Stimulated activated CD4-positive, alpha-beta T cell treated with anti-CD3 and anti-CD28 coated beads, Interleukin-2, amount 100 ng/mL, for 4 hours (primary cell): ENCODE results near the gene TEX11.
"Not testable (repeated sequence)": the region's sequence is repeated elsewhere in the genome, so short reads cannot be mapped to it uniquely, and the experiment has no call there.

ENCODE experiments used
- DNase-seq: peaks from one replicate; pipeline ENCODE4 v3.0.0-alpha.2; 2020; ENCODE audit warnings: low read depth

Gene TEX11

DNA sequence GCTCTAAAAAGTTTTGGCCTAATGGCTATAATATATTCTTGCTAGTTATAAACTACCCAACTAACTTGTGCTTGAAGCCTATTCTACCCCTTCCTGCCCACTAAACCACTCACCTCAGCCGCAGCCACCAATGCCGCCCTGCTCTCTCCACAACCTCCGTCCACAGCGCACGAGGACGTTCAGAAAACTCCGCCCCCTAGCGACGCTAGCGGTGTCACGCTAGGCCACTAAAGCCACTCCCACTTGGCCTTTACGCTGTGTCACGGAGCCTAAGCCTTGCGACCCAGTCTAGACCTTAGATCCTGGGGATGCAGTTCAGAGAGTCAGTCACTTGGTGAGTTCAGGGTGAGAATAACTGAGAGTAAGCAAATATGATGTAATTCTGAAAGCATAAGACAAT is at the start of gene TEX11:
TSS of gene TEX11 (minus strand) at position 171 of the 400 bp plus-strand sequence. CDS start 922 bp downstream, outside the sequence.
- DNase-seq = no peak

DNA sequence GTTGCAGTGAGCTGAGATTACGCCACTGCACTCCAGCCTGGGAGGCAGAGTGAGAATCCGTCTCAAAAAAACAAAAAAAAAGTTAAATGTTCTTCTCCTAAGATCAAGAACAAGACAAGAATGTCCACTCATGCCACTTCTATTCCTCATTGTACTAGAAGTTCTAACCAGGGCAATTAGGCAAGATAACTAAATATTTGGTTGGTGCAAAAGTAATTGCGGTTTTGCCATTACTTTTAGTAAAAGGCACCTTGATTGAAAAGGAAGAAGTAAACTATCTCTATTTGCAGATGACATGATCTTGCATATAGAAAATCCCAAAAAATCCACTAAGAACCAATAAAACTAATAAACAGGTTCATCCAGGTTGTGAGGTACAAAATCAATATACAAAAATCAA is 46.4 kb upstream of the TEX11 start:
- DNase-seq = no peak

DNA sequence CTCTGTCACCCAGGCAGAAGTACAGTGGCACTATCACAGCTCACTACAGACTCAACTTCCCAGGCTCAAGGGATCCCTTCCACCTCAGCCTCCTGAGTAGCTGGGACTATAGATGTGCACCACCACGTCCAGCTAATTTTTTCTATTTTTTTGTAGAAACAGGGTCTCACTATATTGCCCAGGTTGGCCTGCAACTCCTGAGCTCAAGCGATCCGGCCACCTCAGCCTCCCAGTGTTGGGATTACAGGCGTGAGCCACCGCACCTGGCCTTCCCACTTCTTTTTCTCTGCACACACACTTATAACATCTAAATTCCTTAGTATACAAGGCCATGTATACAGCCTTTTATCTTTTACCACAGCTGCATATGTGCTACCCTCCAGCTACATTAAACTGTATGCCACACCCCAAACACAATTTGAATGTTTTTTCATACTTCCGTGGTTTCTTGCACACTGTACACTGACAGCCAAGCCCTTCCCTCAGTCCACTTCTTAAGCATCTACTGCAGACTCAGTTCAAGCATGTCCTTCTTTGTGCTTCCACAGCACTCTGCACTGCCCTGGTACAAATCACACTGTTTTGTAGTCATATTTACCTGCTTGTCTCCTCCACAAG is 15.9 kb upstream of the TEX11 start:
- DNase-seq = no peak

DNA sequence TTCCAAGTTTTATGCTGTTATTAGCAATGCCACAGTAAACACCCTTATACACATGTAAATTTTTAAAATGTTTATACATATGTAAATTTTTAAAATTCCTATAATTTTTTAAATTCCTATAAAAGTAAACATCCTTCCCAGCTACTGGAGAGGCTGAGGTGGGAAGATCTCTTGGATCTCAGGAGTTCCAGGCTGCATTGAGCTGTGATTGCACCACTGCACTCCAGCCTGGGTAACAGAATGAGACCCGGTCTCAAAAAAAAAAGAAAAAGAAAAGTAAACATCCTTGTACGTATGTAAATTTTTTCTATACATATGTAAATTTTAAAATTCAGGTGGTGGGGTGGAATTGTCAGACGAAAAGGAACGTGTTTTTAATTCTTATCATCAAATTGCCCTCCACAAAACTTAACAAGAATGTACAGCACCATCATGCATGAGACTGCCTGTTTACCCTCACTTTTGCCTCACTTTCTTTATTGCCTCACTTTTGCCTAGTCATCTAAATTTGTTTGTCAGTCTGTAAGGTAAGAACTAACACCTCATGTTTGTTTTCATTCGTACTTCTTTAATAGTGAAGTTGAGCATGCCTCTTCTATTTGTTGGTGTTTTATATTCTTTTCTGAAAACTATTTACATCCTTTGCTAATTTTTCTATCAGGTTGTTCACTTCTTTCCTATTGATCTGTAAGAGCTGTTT is 14.4 kb upstream of the TEX11 start:
- no peak for DNase-seq

DNA sequence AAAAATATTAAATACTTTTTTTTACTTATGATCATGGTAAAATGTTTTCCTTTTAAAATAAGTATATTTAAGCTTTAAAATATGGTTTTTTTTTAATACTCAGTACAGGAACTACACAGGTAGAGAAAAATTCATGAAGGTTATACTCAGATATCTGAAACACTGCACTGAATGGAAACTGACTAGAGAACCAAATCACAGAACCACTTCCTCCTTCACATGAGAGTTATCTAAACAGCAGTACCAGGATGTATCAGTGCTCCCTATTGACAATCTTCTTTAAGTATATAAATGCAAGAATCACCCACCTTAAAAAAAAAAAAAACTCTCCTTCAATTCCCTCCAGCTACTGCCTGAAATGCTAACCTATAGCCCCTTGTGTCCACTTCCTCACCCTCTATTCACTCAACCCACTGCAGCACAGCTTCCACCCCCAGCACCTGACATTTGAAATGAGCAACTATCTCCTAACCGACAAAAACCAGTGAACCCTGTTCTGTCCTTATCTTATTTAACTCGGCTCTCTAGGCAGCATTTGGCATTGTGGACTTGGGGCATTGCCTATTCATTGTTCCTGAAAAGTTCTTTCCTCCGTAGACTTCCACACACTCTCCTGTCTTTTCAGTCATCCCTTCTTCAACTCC is 13.3 kb upstream of the TEX11 start:
- no peak for DNase-seq

DNA sequence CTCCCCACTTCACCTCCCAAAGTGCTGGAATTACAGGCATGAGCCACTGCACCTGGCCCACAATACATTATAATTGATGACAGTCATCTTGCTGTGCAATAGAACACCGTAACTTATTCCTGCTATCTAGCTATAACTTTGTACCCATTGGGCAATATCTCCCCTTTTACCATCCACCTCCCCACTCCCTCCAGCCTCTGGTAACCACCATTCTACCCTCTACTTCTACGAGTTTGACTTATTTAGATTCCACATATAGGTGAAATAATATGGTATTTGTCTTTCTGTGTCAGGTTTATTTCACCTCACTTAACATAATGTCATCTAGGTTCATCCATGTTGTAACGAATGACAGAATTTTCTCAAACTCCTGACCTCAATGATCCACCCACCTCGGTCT is 8.2 kb upstream of the TEX11 start:
- no peak for DNase-seq

DNA sequence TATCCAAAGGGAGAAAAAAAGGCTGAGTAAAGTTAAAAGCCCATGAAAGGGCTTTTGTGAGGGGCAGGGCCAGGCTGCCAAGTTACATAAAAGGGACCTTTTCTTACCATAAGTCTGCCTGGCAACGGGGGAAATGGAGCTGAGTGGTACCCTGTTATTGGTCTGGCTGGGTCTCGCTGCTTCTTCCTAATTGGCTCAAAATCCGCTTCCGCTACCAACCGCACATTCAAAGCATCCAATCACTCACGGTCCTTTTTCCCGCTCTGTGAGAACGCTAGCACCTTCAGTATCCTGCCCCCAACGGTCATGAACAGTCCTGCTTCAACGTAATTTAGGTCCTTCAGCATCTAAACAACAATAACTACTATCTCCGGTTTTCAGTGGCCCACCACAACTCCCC is 611 bp downstream of the TEX11 start:
- DNase-seq = no peak

DNA sequence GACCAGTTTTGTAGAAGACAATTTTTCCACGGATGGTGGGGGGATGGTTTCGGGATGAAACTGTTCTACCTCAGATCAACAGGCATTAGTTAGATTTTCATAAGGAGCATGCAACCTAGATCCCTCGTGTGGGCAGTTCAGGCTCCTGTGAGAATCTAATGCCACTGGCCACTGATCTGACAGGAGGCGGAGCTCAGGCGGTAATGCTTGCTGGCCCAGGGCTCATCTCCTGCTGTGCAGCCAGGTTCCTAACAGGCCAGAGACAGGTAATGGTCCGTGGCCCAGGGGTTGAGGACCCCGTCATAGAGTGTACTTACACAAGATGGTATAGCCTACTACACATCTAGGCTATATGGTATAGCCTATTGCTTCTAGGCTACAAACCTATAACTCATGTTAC is 7.0 kb downstream of the TEX11 start:
- no peak for DNase-seq

DNA sequence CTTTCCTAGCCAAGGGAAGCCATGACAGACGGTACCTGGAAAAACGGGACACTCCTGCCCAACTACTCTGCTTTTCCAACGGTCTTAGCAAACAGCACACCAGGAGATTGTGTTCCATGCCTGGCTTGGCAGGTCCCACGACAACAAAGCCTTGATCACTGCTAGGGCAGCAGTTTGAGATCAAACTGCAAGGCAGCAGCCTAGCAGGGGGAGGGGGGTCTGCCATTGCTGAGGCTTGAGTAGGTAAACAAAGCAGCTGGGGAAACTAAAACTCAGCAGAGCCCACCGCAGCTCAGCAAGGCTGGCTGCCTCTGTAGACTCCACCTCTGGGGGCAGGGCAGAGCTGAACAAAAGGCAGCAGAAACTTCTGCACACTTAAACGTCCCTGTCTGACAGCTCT is 18.1 kb downstream of the TEX11 start:
- not testable (repeated sequence) for DNase-seq

DNA sequence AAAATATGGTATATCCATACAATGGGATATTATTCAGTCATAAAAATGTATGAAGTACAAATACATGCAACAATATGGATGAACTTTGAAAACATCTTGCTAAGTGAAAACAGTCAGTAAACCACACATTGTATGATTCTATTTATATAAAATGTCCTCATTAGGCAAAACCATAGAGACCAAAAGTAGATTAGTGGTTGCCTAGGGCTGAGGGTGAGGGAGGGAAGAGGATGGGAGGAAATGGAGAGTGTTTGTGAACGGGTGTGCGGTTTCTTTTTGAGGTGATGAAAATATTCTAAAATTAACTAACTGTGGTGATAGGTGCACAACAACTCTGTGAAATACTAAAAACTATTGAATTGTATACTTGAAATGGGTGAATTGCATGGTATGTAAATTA is 29.6 kb downstream of the TEX11 start:
- no peak for DNase-seq

DNA sequence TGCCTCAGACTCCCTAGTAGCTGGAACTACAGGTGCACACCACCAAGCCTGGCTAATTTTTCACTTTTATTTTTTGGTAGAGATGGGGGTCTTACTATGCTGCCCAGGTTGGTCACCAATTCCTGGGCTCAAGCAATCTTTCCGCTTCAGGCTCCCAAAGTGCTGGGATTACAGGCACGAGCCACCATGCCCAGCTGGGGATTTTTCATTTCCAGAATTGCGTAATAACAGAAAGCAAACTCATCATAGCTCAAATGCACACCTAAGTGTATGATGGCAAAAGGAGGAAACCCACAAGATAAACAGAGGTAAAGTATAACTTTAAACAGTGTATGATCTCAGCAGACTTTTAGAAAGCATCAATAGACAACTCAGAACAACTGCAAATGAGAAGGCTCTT is 56.2 kb downstream of the TEX11 start:
- DNase-seq = no peak

DNA sequence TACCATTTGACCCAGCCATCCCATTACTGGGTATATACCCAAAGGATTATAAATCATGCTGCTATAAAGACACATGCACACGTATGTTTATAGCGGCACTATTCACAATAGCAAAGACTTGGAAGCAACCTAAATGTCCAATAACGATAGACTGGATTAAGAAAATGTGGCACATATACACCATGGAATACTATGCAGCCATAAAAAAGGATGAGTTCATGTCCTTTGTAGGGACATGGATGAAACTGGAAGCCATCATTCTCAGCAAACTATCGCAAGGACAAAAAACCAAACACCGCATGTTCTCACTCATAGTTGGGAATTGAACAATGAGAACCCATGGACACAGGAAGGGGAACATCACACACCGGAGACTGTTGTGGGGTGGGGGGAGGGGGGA is 64.4 kb downstream of the TEX11 start:
- DNase-seq = not testable (repeated sequence)

DNA sequence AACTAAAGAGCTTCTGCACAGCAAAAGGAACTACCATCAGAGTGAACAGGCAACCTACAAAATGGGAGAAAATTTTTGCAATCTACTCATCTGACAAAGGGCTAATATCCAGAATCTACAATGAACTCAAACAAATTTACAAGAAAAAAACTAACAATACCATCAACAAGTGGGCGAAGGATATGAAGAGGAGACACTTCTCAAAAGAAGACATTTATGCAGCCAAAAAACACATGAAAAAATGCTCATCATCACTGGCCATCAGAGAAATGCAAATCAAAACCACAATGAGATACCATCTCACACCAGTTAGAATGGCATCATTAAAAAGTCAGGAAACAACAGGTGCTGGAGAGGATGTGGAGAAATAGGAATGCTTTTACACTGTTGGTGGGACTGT is 64.9 kb downstream of the TEX11 start:
- DNase-seq = not testable (repeated sequence)

DNA sequence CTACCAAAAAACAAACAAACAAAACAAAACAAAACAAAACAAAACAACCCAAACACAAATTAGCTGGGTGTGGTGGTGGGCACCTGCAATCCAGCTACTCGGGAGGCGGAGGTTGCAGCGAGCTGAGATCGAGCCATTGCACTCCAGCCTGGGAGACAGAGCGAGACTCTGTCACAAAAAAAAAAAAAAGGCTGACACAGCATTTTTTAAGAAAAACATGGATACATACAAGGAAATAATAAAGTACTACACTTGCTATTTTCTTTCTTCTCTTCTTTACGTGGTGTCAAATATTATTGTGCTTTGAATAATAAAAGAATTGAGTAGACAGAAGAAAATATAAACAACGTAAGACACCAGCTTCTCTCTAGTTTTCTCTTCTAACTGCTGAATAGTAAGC is 73.9 kb downstream of the TEX11 start:
- no peak for DNase-seq

DNA sequence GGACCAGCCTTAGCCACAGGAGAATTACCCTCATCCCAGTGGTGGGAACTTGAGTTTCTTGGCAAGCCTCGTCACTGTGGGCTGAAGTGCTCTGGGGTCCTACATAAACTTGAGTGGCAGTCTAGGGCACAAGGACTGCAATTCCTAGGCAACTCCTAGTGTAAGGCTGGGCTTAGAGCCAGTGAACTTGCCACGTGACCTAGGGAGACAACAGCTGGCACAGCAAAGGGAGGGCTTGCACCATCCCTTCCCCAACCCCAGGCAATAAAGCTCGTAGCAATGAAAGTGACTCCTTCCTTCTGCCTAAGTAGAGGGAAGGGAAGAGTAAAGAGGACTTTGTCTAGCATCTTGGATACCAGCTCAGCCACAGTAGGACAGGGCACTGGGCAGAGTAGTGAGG is 81.8 kb downstream of the TEX11 start:
- DNase-seq = no peak

DNA sequence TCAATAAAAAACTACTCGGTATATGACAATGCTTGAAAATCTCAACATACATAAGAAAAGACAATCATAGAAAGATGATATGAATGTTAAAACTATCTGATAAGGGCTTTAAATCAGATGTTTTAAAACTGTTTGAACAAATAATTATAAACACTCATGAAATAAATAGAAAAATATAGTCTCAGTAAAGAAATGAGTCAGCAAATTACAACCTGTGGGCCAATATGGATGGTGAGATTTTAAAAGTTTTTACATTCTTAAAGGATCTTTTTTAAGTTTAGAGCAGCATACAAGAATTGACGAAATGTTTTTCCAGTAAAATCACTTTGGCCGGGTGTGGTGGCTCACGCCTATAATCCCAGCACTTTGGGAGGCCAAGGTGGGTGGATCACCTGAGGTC is 83.1 kb downstream of the TEX11 start:
- DNase-seq = no peak

DNA sequence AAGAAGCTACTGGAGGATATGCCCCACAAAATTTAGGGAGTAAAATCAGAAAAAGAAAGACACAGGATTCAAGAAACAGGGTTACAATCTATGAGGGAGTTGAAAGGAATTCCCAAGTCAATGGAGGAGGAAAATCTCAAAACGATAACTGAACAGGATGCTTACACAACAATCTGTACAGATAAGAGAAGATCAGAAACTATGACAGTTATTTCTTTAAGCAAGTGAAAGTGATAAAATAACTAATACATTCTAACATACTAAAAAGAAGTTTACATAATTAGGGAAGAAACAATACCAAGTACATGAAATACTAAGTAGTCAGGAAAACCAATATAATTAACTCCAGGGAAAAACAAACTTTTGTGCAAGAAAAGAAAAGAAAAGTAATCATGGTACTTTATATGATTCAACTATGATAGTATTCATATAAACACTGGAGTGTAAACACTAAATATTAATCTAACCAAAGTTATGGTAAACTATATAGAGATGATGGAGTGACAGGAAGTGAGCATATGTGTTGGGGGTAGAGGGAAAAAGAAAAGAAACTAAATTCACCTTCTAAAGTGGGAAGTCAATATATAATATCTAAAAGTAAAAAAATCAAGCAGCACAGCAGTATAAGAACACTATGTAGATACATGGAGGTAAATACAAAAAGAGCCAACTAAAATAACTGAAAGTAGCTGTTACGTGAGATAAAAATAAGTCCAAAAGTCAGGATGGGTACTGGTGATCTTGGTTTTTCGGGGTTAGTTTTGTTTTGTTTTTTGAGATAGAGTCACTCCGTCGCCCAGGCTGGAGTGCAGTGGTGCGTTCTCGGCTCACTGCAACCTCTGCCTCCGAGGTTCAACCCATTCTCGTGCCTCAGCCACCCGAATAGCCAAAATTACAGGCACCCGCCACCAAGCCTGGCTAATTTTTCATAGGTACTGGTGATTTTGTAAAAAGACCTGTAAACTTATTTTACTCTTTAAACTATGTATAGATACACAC is 99.3 kb downstream of the TEX11 start:
- DNase-seq = no peak

DNA sequence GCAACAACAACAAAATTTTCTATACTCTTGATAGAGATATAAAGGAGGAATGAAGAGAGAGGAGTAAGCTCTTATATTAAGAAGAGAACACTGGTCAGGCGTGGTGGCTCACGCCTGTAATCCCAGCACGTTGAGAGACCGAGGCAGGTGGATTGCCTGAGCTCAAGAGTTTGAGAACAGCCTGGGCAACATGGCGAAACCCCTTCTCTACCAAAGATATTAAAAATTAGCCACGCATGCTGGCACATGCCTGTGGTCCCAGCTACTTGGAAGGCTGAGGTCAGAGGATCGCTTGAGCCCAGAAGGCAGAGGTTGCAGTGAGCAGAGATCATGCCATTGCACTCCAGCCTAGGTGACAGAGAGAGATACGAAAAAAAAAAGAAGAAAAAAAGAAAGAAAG is 102.4 kb downstream of the TEX11 start:
- DNase-seq = no peak

DNA sequence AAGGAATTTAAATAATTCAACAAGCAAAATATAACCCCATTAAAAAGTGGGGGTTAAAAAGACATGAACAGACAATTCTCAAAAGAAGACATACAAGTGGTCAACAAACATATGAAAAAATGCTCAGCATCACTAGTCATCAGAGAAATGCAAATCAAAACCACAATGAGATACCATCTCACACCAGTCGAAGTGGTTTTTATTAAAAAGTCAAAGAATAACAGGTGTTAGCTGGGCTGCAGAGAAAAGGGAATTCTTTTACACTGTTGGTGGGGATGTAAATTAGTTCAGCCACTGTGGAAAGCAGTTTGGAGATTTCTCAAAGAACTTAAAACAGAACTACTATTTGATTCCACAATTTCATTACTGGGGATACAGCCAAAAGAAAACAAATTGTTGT is 111.8 kb downstream of the TEX11 start:
- not testable (repeated sequence) for DNase-seq

DNA sequence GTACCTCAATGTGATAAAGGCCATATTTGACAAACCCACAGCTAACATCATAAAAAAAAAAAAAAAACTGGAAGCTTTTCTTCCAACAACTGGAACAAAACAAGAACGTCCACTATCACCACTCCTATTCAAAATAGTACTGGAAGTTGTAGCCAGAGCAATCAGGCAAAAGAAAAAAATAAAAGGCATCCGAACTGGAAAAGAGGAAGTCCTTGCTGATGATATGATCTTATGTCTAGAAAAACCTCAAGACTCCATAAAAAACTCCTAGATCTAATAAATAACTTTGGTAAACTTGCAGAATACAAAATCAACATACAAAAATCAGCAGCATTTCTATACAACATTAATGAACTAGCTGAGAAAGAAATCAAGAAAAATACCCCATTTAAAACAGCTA is 134.3 kb downstream of the TEX11 start:
- no peak for DNase-seq

DNA sequence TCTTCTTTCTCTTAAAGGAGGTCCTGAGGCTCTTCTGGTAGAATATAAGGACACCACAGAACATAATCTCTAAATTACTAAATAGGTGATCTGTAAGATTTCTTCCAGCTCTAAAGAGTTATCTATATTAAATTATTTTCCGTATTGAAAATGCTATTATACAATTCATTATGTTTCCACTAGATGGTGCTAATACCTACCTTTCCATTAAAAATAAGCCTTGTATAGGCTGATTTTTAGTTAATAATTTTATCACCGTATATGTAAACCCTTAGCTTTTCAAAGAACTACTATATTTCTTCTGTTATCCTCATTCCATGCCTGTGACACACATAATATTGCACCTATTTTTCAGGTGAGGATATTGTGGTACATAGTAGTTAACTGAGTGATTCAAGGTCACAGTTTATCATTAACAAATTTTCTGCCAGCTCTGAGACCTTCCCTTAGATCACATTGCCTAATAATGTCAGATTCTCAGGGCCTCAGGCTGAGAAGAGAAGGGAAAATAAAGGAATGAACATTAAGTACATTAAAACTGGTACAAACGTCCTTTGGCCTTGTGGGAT is 138.8 kb downstream of the TEX11 start:
- no peak for DNase-seq

DNA sequence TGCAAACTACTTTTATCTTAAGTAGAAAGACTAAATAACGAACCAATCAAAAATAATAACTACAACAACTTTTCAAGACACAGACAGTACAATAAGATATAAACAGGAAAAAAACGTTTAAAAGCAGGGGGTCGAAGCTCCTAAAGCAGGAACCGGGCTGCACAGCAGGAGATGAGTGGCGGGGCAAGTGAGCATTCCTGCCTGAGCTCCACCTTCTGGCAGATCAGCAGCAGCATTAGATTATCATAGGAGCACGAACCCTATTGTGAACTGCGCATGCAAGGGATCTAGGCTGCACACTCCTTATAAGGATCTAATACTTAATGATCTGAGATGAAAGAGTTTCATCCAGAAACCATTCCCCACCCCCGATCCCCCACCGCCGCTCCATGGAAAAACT is 146.2 kb downstream of the TEX11 start:
- no peak for DNase-seq
